Inflammatory macrophage treated with lipopolysaccharide for 4 hours (primary cell): Measurements from ENCODE around the gene SMNDC1.
A peak's percentile ranks its signal among the peaks of the same experiment; 100 is the strongest.

Source experiments
- DNase-seq: peaks from one replicate; pipeline ENCODE4 v3.0.0-alpha.2; 2020

The SMNDC1 gene

DNA sequence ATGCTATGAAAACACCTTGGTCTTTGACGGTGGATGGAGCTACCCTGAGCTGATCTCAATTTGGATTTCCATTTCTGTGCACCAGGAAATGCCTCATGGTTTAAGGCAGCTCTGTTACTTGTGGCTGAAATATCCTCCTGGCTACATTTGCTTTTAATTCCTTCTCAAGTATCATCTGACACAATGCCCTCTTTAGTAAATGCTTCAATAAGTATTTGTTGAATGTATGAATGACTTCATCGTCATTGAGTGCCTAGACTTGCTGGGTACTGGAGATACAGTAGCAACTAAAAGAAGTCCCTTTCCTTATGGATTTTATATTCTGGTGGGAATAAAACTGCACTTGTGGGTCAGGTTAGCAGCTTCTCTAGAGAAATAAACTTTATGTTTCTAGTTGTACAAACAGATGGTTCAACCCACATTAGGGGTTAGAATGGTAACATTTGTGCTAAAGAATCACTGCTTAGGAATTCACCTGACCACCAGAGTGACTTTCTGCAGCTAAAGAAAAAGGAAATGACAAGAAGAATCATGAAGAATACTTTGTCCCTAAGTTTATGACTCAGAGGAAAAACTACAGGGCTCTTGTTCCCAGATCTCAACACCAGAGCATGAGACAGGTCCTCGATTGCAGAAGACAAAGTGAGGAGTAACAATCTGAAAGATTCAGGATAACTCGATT, 21.8 kb upstream of the SMNDC1 start:
- peak; percentile 75 for DNase-seq

DNA sequence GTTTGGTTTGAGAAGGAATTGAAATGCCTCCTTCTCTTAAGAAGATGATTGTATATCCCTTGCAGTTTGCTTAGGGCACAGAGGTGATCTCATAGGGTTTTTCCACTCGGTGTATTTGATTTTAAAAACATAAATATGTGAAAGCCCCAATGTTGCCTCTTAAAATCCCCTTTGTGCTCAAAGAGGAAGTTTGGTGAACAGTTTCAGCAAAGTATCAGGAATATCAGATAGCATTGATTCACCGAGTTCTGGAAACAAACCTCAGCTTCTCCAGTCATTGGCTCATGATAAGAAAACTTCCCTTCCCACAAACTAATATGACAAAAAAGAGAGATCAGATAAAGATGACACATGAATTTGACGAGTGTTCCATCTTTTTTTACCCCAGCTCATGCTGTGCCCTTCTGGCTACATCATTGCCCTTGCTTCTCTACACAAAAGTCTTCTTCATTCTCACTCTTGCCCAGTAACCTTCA, 20.1 kb upstream of the SMNDC1 start:
- peak; percentile 90 for DNase-seq

DNA sequence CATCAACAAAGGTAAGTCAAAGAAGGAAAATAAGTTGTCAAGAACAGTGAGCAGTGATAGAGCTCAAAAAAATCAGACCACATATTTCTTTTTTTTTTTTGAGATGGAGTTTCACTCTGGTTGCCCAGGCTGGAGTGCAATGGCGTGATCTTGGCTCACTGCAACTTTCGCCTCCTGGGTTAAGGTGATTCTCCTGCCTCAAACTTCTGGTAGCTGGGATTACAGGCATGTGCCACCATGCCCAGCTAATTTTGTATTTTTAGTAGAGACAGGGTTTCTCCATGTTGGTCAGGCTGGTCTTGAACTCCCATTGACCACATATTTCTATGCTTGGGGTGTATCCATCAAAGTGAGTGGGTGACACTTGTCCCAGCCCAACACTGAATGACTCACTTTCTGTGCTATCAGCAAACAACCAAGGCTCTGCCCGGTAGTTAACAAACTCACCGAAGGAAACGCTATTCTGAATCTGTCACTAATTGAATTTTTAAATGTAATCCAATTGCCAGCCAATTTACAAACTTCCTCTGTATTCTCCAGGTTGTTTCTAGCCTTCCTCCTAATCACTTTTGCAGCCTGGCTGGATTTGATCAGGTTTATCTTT, 19.6 kb upstream of the SMNDC1 start:
- DNase-seq: peak; percentile 71

DNA sequence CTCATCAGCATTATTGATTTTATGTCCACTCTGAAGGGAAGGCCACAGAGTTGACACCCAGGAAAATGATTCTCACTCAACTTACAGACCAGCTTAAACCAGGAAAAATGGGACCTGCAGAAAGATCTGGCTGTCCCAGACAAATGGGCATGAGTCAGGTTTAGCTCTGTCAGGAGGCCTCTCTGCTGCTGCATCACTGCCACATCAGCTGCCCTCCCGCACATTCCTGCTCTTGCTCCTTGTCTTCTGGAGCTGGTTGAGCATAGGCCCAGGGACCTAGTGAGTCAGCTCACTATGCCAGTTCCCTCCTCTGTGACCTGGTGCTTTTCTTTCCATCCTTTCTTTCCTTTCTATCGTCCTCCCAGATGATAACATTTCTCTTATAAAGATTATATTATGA, 18.8 kb upstream of the SMNDC1 start:
- peak; percentile 51 for DNase-seq

DNA sequence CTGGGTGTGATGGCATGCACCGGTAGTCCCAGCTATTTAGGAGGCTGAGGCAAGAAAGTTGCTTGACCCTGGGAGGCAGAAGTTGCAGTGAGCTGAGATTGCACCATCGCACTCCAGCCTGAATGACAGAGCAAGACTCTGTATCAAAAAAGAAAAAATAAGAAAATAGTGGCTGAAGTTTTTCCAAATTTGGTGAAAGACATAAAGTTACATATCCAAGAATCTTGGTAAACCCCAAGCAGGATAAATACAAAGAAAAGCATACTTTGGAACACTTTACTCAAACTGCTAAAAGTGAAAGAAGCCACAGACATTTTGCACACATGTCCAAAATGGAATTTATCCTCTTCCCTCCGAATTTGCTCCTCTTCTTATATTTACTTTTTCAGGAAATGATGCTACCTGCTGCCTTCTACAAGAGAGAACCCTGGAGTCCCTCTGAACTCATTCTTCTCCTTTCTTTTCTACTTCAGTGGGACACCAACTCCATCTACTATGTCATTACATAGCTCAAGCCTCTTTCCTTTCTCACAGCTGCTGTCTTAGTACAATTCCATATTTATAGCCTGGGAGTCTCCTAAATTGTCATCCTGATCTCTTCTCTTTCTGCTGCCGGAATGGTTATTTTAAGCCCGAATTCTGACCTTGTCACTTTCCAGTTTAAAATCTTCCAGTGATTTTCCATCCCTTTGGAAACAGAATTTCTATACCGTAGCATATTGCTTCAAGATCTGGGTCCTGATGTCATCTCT, 17.3 kb upstream of the SMNDC1 start:
- peak; percentile 54 for DNase-seq

DNA sequence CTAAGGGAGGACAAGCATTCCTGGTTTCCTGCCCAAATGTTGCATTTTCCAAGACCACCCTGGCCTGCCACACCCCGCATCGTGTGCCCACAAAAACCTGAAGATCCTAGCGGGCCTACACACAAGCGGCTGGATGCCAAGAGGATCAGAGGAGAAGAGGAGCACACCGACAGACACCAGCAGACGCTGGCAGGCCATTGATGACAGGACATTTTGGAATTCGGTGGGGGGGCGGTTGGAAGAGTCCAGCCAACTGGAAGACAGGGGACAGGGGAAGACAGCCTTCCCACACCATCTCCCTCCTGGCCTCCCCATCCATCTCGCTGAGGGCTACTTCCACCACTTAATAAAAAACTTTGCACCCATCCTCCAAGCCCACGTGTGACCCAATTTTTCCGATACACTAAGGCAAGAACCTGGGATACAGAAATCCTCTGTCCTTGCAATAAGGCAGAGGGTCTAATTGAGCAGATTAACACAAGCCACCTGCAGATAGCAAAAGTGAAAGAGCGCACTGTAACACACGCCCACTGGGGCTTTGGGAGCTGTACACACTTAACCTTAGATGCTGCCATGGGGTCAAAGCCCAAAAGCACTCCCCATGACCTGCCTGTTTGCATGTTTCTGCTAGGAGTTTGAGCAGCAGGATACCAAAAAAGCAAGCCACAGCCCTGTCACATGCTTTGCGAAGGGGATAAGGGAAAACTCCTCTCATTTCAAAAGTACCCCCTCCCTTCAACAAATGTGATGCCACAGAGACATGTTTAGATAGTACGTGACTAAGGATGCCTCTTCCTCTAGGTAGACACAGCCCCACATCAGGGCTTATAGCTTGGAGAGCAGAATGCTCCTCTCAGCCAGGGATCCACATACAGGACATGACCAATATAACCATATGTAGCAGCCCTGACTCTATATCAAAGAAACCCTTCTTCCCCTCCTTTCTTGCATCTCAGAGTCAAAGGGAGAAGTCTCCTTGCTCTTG, 13.4 kb upstream of the SMNDC1 start:
- no peak for DNase-seq

DNA sequence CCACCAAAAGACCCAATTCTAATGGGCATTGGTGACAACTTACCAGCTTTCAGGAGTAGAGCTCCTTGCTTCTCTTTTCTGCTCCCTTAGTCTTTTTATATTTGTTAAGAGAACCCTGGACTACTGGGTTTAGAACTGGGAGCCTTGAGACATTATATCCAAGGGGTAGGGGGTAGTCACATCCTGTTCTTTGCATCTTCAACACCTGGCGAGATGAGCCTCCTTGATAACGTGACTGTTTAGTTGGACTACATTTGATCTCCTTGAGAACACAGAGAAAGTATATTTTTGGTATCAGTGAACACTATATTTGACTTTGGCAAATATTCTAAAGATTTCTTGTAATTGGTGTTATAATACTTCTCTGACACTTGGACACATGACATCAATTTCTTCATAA, 9.0 kb upstream of the SMNDC1 start:
- no peak for DNase-seq

DNA sequence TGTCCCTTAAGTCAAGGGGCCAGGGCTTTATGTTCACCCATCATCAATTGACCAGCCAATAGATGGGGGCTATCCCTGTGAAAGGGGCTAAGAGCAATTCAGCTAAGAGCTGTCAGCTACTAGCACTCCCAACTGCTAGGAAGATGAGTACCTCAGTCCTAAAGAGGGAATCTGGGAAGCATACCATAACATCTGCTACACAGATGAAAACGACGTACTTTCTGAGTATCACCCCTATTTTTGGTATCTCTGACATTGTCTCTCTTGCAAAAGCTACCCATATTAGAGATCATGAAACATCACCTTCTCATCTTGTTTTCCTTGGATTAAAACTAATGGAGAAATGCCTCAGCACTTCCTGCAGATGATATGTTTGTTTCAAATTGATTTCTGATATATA, 7.5 kb upstream of the SMNDC1 start:
- no peak for DNase-seq

DNA sequence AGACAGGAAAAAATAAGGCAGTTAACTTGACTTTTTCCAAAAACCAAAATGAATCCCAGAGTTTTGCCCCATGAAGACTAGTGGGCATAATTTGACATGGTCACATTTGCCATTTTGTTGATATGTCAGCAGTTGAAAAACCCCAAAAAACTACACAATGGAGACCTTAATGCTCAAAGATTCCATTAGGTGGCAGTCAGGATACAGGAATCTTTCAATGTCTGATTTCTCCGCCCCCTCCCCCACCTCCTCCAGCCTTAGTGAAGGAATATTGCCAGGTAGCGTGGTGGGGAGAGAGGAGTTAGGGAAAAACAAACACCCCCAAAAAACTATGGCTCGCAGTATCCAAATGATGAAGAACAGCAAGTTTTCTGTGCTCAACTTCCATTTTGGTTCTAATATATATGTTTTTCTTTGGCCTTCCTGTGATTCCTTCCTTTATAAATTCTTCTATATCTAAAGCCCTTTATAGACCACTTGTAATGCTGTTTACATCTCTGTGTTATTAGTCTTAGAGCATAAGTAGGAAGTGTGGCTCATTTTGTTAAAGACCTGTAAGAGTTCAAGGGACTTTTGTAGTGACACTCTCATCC, 6.7 kb upstream of the SMNDC1 start:
- peak; percentile 72 for DNase-seq

DNA sequence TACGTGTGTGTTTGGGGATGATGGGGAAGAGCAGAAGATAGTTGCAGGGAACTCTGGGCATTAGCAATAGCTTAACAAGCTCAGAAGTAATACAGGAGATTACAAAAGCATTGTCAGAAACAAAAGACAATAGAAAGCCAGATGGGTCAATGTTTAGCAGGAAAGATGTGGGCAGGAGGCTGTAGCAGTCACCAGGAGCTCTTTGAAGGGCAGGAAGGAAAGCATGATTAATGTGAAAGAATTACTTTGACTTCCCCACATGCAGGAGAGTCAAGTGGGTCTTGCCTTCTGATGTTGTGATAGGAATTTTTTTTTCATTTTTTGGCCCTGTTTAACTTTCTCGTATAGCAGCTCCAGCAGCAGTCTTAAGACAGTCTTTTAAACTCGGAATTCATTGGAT, 6.0 kb upstream of the SMNDC1 start:
- DNase-seq: peak; percentile 79

DNA sequence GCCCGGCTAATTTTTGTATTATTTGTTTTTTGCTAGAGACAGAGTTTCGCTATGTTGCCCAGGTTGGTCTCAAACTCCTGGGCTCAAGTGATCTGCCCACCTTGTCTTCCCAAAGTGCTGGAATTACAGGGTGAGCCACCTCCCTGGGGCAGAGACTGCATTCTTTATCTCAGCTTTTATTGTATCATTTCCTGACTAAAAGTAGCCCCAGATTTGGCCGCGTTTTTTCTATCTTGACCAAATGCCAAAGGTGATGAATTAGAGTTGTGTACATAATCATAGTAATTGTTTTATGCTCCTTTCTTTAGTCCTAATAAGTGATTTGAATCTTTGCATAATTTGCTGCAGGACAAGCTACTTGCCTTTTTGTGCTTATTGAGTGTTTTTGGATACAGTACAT, 3.1 kb upstream of the SMNDC1 start:
- no peak for DNase-seq

DNA sequence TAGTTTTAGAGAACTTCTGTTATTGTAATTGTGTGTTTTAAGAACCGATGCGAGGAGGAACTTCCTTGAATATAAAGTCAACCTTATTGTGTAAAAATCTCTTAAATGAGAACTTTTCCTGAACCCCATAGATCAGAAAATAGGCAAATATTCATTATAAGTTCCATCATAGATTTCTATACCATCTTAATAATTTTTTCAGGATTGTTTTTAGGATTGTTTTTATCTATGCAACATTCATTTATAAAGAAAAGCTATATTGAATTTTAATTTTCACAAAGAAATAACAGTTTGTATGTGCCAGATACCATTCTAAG, 1.7 kb upstream of the SMNDC1 start:
- DNase-seq: no peak

DNA sequence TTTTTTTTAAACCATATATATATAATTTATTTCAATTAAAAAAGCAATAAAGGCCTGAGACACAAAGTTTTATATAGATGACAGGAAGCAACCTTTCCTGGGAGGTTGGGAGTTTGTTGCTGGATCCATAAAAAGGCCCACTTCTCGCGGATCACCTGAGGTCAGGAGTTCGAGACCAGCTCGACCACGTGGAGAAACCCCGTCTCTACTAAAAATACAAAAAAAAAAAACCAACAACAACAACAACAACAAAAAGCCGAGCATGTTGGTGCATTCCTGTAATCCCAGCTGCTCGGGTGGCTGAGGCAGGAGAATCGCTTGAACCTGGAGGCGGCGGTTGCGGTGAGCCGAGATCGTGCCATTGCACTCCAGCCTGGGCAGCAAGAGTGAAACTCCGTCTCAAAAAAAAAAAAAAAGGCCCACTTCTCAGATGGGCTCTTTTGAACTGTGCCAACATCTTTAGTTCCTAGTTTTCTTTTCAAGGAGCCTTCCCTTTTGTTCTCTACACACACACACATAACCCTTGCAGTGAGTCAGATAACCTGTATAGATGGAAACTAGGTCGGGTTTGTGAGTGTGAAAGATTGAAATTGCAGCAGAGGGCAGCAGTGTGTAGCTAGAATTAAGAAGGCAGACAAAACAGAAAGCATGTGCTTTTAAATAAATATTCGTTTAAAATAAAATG, 1.2 kb upstream of the SMNDC1 start:
- DNase-seq: peak; percentile 89

DNA sequence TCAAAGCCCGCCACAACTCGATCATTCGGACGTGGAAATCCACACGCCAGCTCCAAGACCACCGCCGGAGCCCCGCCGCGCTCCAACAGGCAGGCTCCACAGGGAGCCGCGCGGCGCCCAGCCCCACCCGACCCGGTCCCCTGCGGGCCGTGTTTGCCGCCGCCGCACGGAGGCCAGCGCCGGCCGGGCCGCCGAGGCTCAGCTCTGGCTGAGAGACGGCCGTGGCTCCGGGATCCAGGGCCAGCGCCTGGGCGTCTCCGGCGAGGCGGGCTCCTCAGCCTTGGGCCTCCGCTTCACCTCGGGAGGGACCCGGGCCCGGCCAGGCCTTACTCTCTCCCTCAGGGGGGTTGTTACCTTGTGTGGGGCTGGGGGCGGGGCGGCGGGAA, 333 bp downstream of the SMNDC1 start:
- DNase-seq: peak; percentile 25

DNA sequence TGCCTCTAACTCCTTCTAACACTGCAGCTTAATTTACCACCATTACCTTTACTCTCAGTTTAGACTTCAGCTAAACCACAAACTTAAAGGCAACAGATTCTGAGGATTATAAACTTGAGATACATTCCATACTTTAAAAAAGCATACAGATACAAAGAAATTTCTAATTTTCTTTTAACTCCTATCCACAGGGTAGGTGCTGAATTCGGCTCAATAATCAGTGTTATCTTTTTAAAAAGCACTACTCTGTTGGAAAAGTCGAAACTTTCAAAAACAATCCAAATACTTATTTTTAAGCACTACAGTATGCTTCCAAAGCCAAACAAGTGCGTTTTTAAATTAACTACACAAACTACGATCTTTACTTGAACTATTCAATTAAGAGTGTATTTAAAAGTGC, 1.0 kb downstream of the SMNDC1 start:
- DNase-seq: no peak

DNA sequence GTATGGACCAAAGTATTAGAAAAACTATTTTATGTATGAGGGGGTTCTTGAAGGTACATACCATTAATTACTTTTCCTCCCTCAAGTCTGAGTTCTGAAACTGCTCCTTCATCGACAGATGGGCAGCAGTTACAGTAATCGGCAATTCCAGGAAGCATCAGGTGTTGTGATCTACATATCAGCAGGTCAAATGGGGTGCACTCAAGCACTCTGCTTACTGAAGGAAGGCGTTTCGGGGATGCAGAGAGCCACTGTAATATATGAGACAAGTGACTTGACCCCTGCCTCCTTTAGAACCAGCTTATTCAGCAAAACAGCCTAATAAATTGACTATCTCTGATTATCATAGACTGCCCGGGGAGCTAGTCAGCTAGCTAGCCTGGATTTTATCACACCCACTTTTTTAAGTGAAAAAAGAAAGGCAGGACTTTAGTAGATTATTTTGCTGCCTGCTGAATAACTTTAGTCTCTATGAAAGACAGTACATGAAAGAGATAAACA, 4.2 kb downstream of the SMNDC1 start:
- DNase-seq: no peak

DNA sequence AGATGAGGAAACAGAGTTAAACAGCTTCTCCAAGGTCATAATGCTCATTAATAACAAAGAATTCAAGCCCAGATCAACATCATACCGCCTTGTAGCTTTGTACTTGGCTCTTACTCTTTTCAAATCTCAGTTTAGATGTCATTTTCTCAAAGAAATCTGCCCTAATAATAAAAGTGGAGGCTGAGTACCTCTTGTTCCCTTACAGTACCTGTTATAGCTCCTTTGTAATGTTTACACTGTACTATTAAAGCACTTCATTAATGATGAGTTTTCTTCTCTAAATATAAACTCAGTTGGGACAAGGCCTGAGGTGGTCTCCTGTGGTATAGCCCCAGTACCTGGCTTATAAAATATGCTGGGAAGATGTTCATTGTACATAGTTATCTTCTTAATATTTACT, 7.8 kb downstream of the SMNDC1 start:
- no peak for DNase-seq

DNA sequence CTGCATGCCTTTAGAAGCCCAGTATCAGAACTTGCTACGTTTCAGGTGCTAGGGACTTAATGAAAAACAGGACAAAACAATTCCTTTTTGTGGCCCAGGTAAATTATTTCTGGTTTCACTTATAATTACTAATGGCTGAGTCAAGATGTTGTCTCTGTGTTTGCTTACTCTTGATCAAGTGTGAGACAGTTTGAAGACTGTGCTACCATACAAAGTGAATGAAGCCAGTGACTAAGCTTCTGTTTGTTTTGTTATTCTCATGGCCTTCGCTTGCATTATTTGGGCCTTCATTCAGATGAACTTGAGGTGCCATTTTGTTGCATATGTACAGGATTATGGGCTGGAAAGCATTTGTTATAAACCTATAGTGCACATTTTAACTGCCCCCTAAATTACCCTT, 17.9 kb downstream of the SMNDC1 start:
- no peak for DNase-seq

DNA sequence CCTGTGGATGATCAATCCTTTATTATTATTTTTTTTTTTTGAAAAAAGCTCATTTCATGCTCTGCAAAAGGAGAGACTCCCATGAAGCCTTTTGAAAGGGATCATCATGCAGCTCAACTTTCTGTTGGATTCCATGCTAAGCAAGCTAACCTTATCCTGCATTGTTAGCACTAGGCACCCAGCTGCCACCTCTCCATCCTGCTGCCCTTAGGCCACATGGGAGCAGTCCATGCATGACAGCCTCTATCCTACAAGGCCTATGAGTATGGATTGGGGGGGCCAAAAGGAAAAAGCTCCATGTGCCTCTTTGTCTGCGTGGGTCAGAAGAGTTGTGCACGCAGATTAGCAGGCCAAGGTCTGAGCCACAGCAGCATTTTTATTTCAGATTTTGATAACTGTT, 19.2 kb downstream of the SMNDC1 start:
- no peak for DNase-seq

DNA sequence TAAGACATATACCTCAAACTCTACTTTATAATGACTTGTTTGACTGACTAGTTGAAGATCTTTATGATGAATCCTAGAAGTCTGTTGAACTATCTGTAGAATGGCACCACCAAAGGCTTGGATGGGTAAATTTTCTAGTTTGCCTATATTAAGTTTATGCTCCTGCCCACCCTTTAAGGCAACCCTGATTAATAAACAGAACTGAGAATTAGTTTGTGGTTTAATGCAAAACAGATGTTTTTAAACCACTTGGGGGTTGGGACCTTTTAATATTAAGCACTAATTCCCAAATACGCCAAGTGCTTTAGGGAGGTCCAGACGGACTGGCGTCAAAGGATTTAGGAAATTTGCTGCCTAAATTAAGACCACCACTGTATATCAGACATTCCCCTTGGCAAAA, 20.5 kb downstream of the SMNDC1 start:
- DNase-seq: no peak

DNA sequence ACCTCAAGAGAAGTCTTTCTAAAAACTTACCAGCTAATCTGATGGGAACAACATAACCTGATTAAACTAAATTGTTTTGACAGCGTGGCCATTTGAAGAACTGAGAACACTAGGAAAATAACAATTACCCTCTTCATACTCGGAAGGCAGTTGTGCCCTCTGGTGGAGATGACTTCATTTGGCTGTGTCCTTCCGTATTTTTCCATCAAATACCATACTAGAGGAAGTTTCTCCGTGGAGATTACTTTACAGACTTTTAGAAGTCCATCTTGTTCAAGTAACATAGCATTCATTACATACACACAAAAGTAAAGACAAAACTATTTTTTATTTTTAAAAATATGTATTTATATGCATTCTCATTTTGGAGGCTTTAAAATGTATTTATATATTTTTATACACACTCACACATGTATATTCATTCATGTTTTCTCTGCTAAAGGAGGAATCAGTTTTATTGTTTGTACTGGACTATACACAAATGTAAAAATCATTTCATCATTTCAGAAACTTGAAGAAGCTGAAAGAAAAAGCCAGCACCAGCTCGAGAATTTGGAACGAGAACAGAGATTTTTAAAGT, 25.2 kb downstream of the SMNDC1 start:
- peak; percentile 76 for DNase-seq
